Measurements from ENCODE around the gene SESN2.

Gene SESN2

DNA sequence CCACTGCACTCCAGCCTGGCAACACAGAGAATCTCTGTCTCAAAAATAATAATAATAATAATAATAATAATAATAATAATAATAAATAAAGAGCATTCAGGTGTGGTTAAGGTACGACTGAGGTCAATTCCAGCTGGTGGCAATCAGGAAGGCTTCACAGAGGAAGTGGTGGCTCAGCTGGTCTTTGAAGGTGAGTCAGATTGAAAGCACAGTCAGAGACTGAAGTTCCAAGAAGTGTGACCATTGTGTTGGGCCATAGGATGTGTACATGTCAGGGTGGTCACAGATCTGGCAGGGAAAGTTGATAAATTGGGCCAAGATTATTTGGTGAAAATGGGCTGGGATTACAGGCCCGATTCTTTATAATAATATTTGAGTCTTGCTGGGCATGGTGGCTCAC is 38.5 kb downstream of the SESN2 start:
- H3K4me3 ChIP-seq (ENCODE audit: low read length): no peak overlapping the region
- H3K9ac ChIP-seq (ENCODE audit: low read length): no peak overlapping the region
- H2AFZ ChIP-seq (ENCODE audit: low read depth, low read length): no peak overlapping the region
- H3K9me3 ChIP-seq (ENCODE audit: insufficient read depth, low read length): no peaks in the 10 kb centered on the region
- no peak overlapping the region for H3K27ac ChIP-seq (ENCODE audit: low read length)
- H3K36me3 ChIP-seq (replicated peaks; ENCODE audit: low read depth, low read length): no peaks in the 10 kb centered on the region
- H3K4me2 ChIP-seq (ENCODE audit: low read length): no peak overlapping the region
- H3K27me3 ChIP-seq (ENCODE audit: low read depth, low read length): no peaks in the 10 kb centered on the region
- no peaks in the 10 kb centered on the region for H4K20me1 ChIP-seq (ENCODE audit: insufficient read depth, low read length)
- H3K4me1 ChIP-seq (ENCODE audit: low read length): peaks cover 3% of the 10 kb centered on the region; the same call in 1 of the 2 replicates
- TF ChIP-seq EZH2phosphoT487 (IDR thresholded peaks at IDR 0.05; ENCODE audit: low read depth): no peak
- TF ChIP-seq, protein P1, sequence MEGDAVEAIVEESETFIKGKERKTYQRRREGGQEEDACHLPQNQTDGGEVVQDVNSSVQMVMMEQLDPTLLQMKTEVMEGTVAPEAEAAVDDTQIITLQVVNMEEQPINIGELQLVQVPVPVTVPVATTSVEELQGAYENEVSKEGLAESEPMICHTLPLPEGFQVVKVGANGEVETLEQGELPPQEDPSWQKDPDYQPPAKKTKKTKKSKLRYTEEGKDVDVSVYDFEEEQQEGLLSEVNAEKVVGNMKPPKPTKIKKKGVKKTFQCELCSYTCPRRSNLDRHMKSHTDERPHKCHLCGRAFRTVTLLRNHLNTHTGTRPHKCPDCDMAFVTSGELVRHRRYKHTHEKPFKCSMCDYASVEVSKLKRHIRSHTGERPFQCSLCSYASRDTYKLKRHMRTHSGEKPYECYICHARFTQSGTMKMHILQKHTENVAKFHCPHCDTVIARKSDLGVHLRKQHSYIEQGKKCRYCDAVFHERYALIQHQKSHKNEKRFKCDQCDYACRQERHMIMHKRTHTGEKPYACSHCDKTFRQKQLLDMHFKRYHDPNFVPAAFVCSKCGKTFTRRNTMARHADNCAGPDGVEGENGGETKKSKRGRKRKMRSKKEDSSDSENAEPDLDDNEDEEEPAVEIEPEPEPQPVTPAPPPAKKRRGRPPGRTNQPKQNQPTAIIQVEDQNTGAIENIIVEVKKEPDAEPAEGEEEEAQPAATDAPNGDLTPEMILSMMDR (IDR thresholded peaks at IDR 0.05; ENCODE audit: low read depth, low read length): no peak
- no peaks in the 10 kb centered on the region for H3K79me2 ChIP-seq (ENCODE audit: low read length)

DNA sequence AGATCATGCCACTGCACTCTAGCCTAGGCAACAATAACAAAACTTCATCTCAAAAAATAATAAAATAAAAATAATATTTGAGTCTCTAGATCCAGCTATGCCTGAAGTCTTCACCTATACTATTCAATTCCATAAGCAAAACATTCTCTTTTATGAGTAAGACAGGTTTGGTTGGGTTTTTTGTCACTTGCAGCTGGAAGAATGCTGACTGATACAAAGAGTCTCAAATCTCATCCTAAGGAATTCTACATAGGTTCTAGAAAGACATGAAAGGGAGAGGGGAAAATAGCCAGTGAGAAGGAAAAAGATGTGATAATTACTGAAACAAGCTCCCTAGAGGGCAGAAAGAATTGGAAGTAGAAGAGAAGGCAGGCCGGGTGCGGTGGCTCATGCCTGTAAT is 39.1 kb downstream of the SESN2 start:
- Histone ChIP-seq H3K4me3 (ENCODE audit: low read length) (no peak overlapping the region), H3K4me2 (ENCODE audit: low read length) (no peak overlapping the region), H3K36me3 (replicated peaks; ENCODE audit: low read depth, low read length) (no peaks in the 10 kb centered on the region), H3K27ac (ENCODE audit: low read length) (no peak overlapping the region), H3K27me3 (ENCODE audit: low read depth, low read length) (no peaks in the 10 kb centered on the region), H3K4me1 (ENCODE audit: low read length) (peaks cover 3% of the 10 kb centered on the region; the same call in 1 of the 2 replicates), H3K9ac (ENCODE audit: low read length) (no peak overlapping the region), H2AFZ (ENCODE audit: low read depth, low read length) (no peak overlapping the region), H4K20me1 (ENCODE audit: insufficient read depth, low read length) (no peaks in the 10 kb centered on the region), H3K79me2 (ENCODE audit: low read length) (no peaks in the 10 kb centered on the region), H3K9me3 (ENCODE audit: insufficient read depth, low read length) (no peaks in the 10 kb centered on the region)
- TF ChIP-seq, protein P1 (IDR thresholded peaks at IDR 0.05; ENCODE audit: low read depth, low read length): no peak
- TF ChIP-seq EZH2phosphoT487 (IDR thresholded peaks at IDR 0.05; ENCODE audit: low read depth): no peak

DNA sequence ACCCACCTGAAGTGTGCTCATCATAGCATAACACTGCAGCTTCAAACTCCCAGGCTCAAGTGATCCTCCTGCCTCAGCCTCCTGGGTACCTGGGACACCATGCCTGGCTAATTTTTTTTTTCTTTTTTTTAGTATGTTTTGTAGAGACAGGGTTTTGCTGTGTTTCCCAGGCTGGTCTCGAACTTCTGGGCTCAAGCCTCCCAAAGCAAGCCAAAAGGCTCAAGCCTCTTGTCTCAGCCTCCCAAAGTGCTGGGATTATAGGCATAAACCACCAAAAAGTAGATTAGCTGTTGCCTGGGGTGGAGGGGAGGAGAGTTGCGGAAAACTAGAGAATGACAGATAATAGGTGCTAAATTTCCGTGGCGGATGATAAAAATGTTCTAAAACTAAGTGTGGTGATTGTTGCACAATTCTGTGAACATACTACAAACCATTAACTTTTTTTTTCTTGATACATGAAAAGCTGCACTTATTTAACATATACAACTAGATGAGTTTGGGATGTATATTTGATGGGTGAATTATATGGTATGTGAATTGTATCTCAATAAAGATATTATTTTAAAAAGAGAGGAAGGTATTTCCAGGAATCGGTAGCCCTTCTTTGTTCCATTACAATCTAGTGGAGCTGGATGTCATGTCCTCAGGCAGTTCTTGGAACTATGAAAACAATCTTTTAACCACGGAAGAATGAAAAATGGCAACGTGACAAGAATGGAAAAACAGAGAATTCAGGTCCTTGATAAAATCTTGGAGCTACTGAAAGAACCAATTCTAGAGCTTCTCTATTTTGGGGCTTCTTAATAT is 42.3 kb downstream of the SESN2 start:
- Histone ChIP-seq H3K27me3 (ENCODE audit: low read depth, low read length) (no peaks in the 10 kb centered on the region), H2AFZ (ENCODE audit: low read depth, low read length) (no peak overlapping the region), H3K79me2 (ENCODE audit: low read length) (no peaks in the 10 kb centered on the region), H3K27ac (ENCODE audit: low read length) (no peak overlapping the region), H3K4me2 (ENCODE audit: low read length) (no peak overlapping the region), H3K36me3 (replicated peaks; ENCODE audit: low read depth, low read length) (no peaks in the 10 kb centered on the region), H4K20me1 (ENCODE audit: insufficient read depth, low read length) (no peaks in the 10 kb centered on the region), H3K9ac (ENCODE audit: low read length) (no peak overlapping the region), H3K4me3 (ENCODE audit: low read length) (no peak overlapping the region), H3K9me3 (ENCODE audit: insufficient read depth, low read length) (no peaks in the 10 kb centered on the region), H3K4me1 (ENCODE audit: low read length) (peaks cover 3% of the 10 kb centered on the region; the same call in 1 of the 2 replicates)
- TF ChIP-seq, protein P1 (IDR thresholded peaks at IDR 0.05; ENCODE audit: low read depth, low read length): no peak
- no peak for TF ChIP-seq EZH2phosphoT487 (IDR thresholded peaks at IDR 0.05; ENCODE audit: low read depth)

DNA sequence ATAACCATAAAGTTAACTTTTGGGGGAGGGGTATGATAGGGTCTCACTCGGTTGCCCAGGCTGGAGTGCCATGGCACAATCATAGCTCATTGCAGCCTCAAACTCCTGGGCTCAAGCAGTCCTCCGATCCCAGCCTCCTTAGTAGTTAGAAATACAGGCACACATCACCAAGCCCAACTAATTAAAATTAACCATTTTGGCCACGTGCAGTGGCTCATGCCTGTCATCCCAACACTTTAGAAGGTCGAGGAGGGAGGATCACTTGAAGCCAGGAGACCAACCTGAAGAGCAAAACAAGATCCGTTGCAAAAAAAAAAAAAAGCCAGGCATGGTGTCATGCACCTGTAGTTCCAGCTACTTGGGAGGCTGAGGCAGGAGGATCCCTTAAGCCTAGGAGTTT is 42.9 kb downstream of the SESN2 start:
- Histone ChIP-seq H3K79me2 (ENCODE audit: low read length) (no peaks in the 10 kb centered on the region), H3K27ac (ENCODE audit: low read length) (no peak overlapping the region), H3K4me3 (ENCODE audit: low read length) (no peak overlapping the region), H3K27me3 (ENCODE audit: low read depth, low read length) (no peaks in the 10 kb centered on the region), H3K9me3 (ENCODE audit: insufficient read depth, low read length) (no peaks in the 10 kb centered on the region), H3K36me3 (replicated peaks; ENCODE audit: low read depth, low read length) (no peaks in the 10 kb centered on the region), H4K20me1 (ENCODE audit: insufficient read depth, low read length) (no peaks in the 10 kb centered on the region), H2AFZ (ENCODE audit: low read depth, low read length) (no peak overlapping the region), H3K4me1 (ENCODE audit: low read length) (peaks cover 3% of the 10 kb centered on the region; the same call in 1 of the 2 replicates), H3K4me2 (ENCODE audit: low read length) (no peak overlapping the region), H3K9ac (ENCODE audit: low read length) (no peak overlapping the region)
- TF ChIP-seq EZH2phosphoT487 (IDR thresholded peaks at IDR 0.05; ENCODE audit: low read depth): no peak
- TF ChIP-seq, protein P1 (IDR thresholded peaks at IDR 0.05; ENCODE audit: low read depth, low read length): no peak
